Ammon's horn (tissue), 1 donor: ENCODE results near the gene DDX20.
A peak's percentile ranks its signal among the peaks of the same experiment; 100 is the strongest.
"Not testable (repeated sequence)": the region's sequence is repeated elsewhere in the genome, so short reads cannot be mapped to it uniquely, and the experiment has no call there.

Experiments used
- DNase-seq: peaks from one replicate; pipeline ENCODE4 v3.0.0-alpha.2; 2016; ENCODE audit warnings: low spot score

DDX20 gene

GRCh38 chr1:111792249-111792648 is 36.5 kb downstream of the DDX20 start:
- no peak for DNase-seq

- DNase-seq = no peak
Measured at GRCh38 chr1:111793923-111794322, 38.2 kb downstream of the DDX20 start.

- no peak for DNase-seq
Measured at GRCh38 chr1:111795401-111795800, 39.7 kb downstream of the DDX20 start.

- DNase-seq = no peak
Measured at GRCh38 chr1:111798580-111798979, 42.9 kb downstream of the DDX20 start.

- DNase-seq = not testable (repeated sequence)
Measured at GRCh38 chr1:111799722-111800121, 44.0 kb downstream of the DDX20 start.

GRCh38 chr1:111801071-111801850 is 45.6 kb downstream of the DDX20 start:
- DNase-seq = peak; percentile 26

GRCh38 chr1:111802110-111802509 is 46.4 kb downstream of the DDX20 start:
- no peak for DNase-seq

- DNase-seq = no peak
Measured at GRCh38 chr1:111802984-111803383, 47.3 kb downstream of the DDX20 start.

GRCh38 chr1:111803951-111804350 is 48.2 kb downstream of the DDX20 start:
- DNase-seq = no peak

GRCh38 chr1:111804776-111805175 is 49.1 kb downstream of the DDX20 start:
- no peak for DNase-seq

GRCh38 chr1:111805251-111805650 is 49.5 kb downstream of the DDX20 start:
- no peak for DNase-seq

- DNase-seq = no peak
Measured at GRCh38 chr1:111811891-111812290, 56.2 kb downstream of the DDX20 start.

- no peak for DNase-seq
Measured at GRCh38 chr1:111812306-111812705, 56.6 kb downstream of the DDX20 start.

GRCh38 chr1:111813440-111814304 is 58.0 kb downstream of the DDX20 start:
- DNase-seq = peak; percentile 63

GRCh38 chr1:111814305-111814628 is 58.6 kb downstream of the DDX20 start:
- no peak for DNase-seq

- DNase-seq = no peak
Measured at GRCh38 chr1:111814642-111815041, 58.9 kb downstream of the DDX20 start.
